RWPE2 (cell line): ENCODE results near the gene TRAF4.
"Not testable (repeated sequence)": the region's sequence is repeated elsewhere in the genome, so short reads cannot be mapped to it uniquely, and the experiment has no call there.

Experiments used
- ATAC-seq: fragments of 200-7000 bp; cut with Tn5 transposase; 3 replicates; pipeline ENCODE4 v1.9.1; 2021; ENCODE audit warnings: low read depth
- DNase-seq: peaks from one replicate; pipeline ENCODE4 v3.0.0-alpha.2; 2020; ENCODE audit warnings: low spot score
- H3K27ac ChIP-seq: fragments of 450-650 bp; 2 replicates; pipeline ENCODE4 v1.5.1; 2017; ENCODE audit warnings: mild to moderate bottlenecking; ENCODE audit not compliant: poor library complexity, severe bottlenecking
- H3K27me3 ChIP-seq: fragments of 250-450 bp; sonication (Bioruptor Pico); 2 replicates; pipeline ENCODE4 v1.5.1; 2021; ENCODE audit warnings: mild to moderate bottlenecking, moderate library complexity; ENCODE audit not compliant: insufficient read depth, poor library complexity, severe bottlenecking
- H3K36me3 ChIP-seq: fragments of 250-450 bp; sonication (Bioruptor Pico); 2 replicates; pipeline ENCODE4 v1.5.1; 2020; ENCODE audit warnings: low read depth, mild to moderate bottlenecking, moderate library complexity
- H3K4me1 ChIP-seq: fragments of 250-450 bp; sonication (Bioruptor Pico); 2 replicates; pipeline ENCODE4 v1.5.1; 2021; ENCODE audit warnings: mild to moderate bottlenecking, moderate library complexity; ENCODE audit not compliant: insufficient read depth, poor library complexity, severe bottlenecking
- H3K4me3 ChIP-seq: fragments of 250-450 bp; sonication (Bioruptor Pico); 2 replicates; pipeline ENCODE4 v1.5.1; 2021; ENCODE audit warnings: mild to moderate bottlenecking, moderate library complexity; ENCODE audit not compliant: severe bottlenecking
- H3K9me3 ChIP-seq: fragments of 250-450 bp; sonication (Bioruptor Pico); 2 replicates; pipeline ENCODE4 v1.5.1; 2021; ENCODE audit warnings: mild to moderate bottlenecking, moderate library complexity; ENCODE audit not compliant: severe bottlenecking
- CTCF ChIP-seq: fragments of 450-650 bp; IDR thresholded peaks from one replicate; pipeline ENCODE4 v1.5.1; 2017; ENCODE audit warnings: mild to moderate bottlenecking, moderate library complexity; ENCODE audit not compliant: poor library complexity, severe bottlenecking

Gene TRAF4

GRCh38 chr17:28723159-28723835 is 20.5 kb upstream of the TRAF4 start:
- DNase-seq (no peak), ATAC-seq (no peak)
- H3K27ac ChIP-seq = peak overlapping the region; percentile 92
- no peaks in the 10 kb centered on the region for H3K27me3 ChIP-seq
- peaks cover 51% of the 10 kb centered on the region for H3K36me3 ChIP-seq
- no peak for TF ChIP-seq CTCF
- H3K4me1 ChIP-seq = peaks cover 30% of the 10 kb centered on the region
- no peak overlapping the region for H3K4me3 ChIP-seq
- no peaks in the 10 kb centered on the region for H3K9me3 ChIP-seq

GRCh38 chr17:28723836-28724499 is 19.8 kb upstream of the TRAF4 start:
- H3K27me3 ChIP-seq, ATAC-seq, H3K9me3 ChIP-seq, DNase-seq, H3K4me3 ChIP-seq: not testable (repeated sequence)
- peak overlapping the region; percentile 92 for H3K27ac ChIP-seq
- H3K4me1 ChIP-seq = peaks cover 23% of the 10 kb centered on the region
- peaks cover 51% of the 10 kb centered on the region for H3K36me3 ChIP-seq

- no peaks in the 10 kb centered on the region for H3K9me3 ChIP-seq
- H3K4me1 ChIP-seq = peaks cover 24% of the 10 kb centered on the region
- peaks cover 51% of the 10 kb centered on the region for H3K36me3 ChIP-seq
- H3K4me3 ChIP-seq = peak overlapping the region; percentile 47
- no peaks in the 10 kb centered on the region for H3K27me3 ChIP-seq
- ATAC-seq (no peak), DNase-seq (no peak)
- H3K27ac ChIP-seq = peak overlapping the region; percentile 92
- no peak for TF ChIP-seq CTCF
These were observed 19.2 kb upstream of the TRAF4 start for GRCh38 chr17:28724500-28725165.

GRCh38 chr17:28725166-28725659 is 18.6 kb upstream of the TRAF4 start:
- peak; percentile 4 for ATAC-seq
- Histone ChIP-seq H3K4me1 (peaks cover 24% of the 10 kb centered on the region), H3K4me3 (peak overlapping the region; percentile 47), H3K27ac (peak overlapping the region; percentile 92), H3K9me3 (no peaks in the 10 kb centered on the region), H3K27me3 (no peaks in the 10 kb centered on the region), H3K36me3 (peaks cover 49% of the 10 kb centered on the region)
- no peak for DNase-seq
- TF ChIP-seq CTCF = no peak

GRCh38 chr17:28725660-28726225 is 18.1 kb upstream of the TRAF4 start:
- Histone ChIP-seq H3K27ac (peak overlapping the region; percentile 92), H3K4me3 (peak overlapping the region; percentile 47), H3K36me3 (peaks cover 44% of the 10 kb centered on the region), H3K4me1 (peaks cover 24% of the 10 kb centered on the region), H3K9me3 (no peaks in the 10 kb centered on the region), H3K27me3 (no peaks in the 10 kb centered on the region)
- no peak for TF ChIP-seq CTCF
- DNase-seq (peak; percentile 90), ATAC-seq (peak; percentile 42)
